Urinary bladder (tissue), 4 donors: ENCODE data around the gene TSKU. TPM values are rescaled to one million over a fixed set of nuclear protein-coding genes. Genes with fewer than 3 reads are reported as not detected.

ENCODE experiments used
- DNase-seq: peaks from one replicate; pipeline ENCODE4 v3.0.0-alpha.2; 2015; ENCODE audit errors: extremely low spot score
- H3K27ac ChIP-seq: one replicate; pipeline ENCODE4 v1.5.1; 2013; ENCODE audit warnings: low read depth, mild to moderate bottlenecking, moderate library complexity
- H3K36me3 ChIP-seq: one replicate; pipeline ENCODE4 v1.6.1; 2013; ENCODE audit warnings: mild to moderate bottlenecking, moderate library complexity; ENCODE audit not compliant: insufficient read depth
- H3K4me1 ChIP-seq: one replicate; pipeline ENCODE4 v1.6.1; 2013; ENCODE audit warnings: mild to moderate bottlenecking, moderate library complexity; ENCODE audit not compliant: insufficient read depth
- H3K4me3 ChIP-seq: one replicate; pipeline ENCODE4 v1.5.1; 2013; ENCODE audit warnings: low read depth, low read length
- WGBS: extraction: QIAGEN DNeasy Blood & Tissue Kit; methylation state at CpG from one replicate; pipeline ENCODE4 v1.1.7; 2013; 5-methylcytosine and 5-hydroxymethylcytosine counted together
- polyA plus RNA-seq: library from polyadenylated mRNA; stranded (reverse); fragments of 200-250 nt; gene quantifications from one replicate; pipeline ENCODE4 v1.2.3, GENCODE V29; 2013
- total RNA-seq: library from RNA; depleted of rRNA; stranded (reverse); fragments of >200 nt; gene quantifications from one replicate; pipeline ENCODE4 v1.2.3, GENCODE V29; 2014
- donor health status: healthy with polysubstance abuse.
- donor health status: healthy.

Gene TSKU
- total and polyA plus RNA-seq, 2 donors, result 10.0 to 55.9 TPM

DNA sequence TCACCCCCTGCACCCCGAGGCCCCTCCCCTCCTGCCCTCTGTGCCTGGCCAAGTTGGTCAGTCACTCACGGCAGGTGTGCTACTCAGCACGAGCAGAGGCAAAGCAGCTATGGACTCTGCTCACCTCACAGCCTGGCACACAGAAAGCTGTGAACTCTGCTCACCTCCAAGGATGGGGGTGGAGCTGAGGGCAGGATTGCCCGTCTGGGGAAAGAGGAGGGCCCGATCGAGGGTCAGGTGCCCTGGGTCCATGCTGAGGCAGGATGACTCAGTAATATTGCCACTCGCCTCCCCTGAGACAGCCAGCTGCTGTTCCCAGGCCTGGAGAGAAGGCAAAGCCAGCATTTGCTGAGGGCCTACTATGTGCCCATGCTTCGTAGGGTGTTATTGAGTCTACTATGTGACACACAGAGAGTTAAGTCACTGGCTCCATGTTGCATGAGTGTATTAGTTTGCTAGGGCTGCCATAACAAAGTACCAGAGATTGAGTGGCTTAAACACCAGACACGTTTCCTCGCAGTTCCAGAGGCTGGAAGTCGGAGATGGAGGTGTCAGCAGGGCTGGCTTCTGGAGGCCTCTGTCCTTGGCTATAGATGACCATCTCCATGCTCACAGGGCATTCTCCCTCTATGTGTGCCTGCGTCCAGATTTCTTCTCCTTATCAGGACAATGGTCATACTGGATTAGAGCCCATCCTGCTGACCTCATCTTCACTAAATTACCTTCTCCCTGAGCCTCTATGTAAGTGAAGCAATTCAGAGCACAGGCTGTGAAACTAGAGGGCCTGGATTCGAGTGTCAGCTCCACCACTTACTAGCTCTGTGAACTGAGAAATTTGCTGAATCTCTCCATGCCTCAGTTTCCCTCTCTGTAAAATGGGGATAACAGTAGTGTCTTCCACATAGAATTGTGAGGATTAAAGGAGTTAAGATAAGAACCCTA lies 13.2 kb upstream of the TSKU start:
- Histone ChIP-seq H3K36me3 (no peaks in the 10 kb centered on the region), H3K4me1 (peaks cover 6% of the 10 kb centered on the region), H3K4me3 (no peak overlapping the region), H3K27ac (peak overlapping the region; percentile 71)
- 88% methylated on average over 13 of the region's 13 CpGs for WGBS
- DNase-seq, result no peak

DNA sequence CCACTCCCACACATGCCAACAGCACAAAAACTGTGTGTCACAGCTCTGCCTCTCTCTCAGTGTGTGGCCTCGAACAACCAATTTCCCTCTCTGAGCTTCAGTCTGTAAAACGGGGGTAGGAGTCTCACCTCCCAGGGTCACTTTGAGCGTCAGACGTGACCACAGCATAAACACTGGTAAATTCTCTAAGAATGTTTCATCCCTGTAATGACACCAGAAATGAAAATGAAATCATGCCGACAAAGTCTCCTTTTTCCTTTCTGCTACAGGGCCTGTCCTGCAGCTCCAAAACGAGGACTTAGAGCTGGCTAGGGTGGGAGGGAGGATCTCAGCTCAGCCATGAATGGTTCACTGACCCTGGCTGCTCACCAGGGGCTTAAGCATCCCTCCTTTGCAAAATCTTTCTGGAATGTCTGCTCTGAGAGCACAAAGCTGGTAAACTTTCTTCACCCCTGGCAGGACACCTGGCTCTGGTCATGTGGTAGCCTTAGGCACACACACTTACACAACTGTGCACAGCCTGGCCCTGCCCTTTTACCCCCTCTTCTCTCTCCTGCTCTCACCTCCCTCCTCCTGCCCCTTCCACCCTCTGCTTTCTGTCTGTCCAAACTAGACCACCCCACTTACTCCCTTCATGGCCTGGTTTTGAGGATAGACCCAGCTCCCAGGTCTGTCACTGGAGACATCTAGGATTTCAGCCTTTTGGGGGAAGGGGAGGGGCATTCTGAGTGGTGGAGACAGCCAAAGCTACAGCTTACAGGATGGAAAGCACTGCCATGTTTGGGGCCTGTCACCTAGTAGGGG lies 12.3 kb upstream of the TSKU start:
- Histone ChIP-seq H3K4me1 (peaks cover 6% of the 10 kb centered on the region), H3K36me3 (no peaks in the 10 kb centered on the region), H3K4me3 (no peak overlapping the region), H3K27ac (peak overlapping the region; percentile 89)
- 30% methylated on average over 6 of the region's 6 CpGs for WGBS
- DNase-seq, result no peak

DNA sequence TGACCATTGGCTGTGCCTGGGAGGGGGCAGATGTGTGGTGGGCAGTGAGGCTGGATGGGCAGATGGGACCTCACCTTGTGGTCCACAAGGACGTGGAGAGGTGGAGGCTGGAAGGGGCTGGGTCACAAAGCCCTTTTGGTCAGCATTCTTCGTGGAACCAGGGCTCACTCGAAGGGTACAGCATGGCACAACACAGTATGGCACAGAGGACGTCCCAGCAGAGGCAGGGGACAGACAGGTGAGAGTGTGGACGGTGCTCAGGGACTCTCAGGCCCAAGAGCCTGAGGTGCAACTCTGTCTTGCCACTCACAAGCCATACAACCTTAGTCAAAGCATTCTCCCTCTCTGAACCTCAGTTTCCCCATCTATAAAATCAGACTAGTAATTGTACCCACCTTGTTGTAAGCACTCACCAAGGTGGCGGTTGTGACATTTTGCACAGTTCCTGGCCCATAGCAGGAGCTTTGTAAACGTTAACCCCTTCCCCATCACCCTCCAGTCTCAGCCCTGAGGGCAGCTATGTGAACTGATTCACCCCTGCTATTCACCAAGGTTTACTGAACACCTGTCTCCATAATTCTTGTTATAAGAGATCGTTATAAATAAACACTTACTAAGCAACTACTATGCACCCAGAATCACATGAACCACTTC lies 11.6 kb upstream of the TSKU start:
- Histone ChIP-seq H3K4me1 (peaks cover 6% of the 10 kb centered on the region), H3K27ac (peak overlapping the region; percentile 89), H3K4me3 (no peak overlapping the region), H3K36me3 (no peaks in the 10 kb centered on the region)
- no peak for DNase-seq
- 78% methylated on average over 8 of the region's 8 CpGs for WGBS

DNA sequence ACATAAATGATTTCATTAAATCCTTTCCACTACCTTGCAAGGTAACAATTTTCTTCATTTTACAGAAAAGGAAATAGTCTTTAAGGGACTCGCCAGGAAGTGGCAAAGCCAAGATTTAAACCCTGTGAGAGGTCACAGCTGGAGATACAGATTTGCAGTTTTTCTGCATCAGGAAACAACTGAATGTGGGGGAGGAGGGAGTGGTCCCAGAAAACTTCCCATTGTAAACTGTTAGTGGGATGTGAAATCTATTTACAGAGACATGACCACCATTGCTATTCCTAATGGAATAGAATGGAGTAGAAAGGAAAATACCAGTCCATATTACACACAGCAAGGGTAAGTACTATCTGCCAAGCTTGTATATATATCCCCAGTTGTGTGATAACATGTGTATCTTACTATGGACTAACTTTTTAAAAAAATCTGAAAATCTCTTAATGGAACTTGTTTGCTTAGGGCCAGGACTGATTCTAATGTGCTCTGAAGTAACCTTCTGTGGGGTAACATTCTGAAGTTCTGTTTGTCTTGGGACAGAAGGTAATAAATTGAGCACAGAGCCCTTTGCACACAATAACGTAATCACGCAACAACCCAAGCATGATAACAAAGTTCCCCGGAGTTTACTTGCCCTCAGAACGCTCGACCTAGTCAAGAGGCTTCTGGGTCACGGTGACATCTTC lies 10.9 kb upstream of the TSKU start:
- H3K36me3 ChIP-seq, result no peaks in the 10 kb centered on the region
- peaks cover 6% of the 10 kb centered on the region for H3K4me1 ChIP-seq
- no peak for DNase-seq
- no peak overlapping the region for H3K4me3 ChIP-seq
- WGBS, result 55% methylated on average over 7 of the region's 7 CpGs
- H3K27ac ChIP-seq, result peak overlapping the region; percentile 89

DNA sequence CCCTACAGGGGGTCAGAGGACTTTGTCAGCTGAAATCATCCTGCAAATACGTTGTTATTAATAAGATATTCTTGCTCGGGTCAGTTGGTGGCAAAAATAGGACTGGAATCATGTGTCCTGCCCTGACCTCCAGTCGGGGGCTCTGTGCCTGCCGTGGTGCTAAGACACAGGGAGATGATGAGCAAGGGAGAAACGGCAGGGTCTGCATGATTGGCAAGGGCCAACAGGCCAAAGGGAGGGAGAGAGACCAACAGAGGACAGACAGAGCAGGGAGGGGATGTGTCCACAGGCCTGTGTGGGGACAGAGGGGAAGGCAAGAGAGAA lies 10.4 kb upstream of the TSKU start:
- H3K36me3 ChIP-seq, result no peaks in the 10 kb centered on the region
- H3K4me3 ChIP-seq, result no peak overlapping the region
- 61% methylated on average over 5 of the region's 5 CpGs for WGBS
- peaks cover 6% of the 10 kb centered on the region for H3K4me1 ChIP-seq
- no peak for DNase-seq
- H3K27ac ChIP-seq, result peak overlapping the region; percentile 77

DNA sequence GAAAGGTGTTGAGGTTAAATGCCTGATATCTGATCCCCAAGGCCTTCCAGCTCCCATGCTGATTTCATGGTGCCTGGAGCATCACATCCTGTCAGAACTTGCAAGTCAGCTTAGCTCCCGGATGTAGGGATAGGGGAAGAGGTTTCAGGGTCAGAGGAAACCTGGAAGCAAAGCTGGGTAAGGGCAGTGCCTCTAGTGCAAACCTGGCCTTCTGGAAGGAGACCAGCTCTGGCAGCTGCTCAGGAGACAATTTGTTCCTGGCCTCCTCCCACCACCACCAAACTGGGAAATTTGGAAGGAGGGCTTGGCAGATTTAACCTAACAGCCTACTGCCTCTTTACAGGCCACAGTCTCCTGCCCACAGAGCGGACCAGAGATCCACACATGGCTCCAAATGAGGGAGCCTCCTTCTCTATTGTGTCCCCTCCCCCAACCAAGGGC lies 9.2 kb upstream of the TSKU start:
- Histone ChIP-seq H3K4me1 (peaks cover 6% of the 10 kb centered on the region), H3K27ac (peak overlapping the region; percentile 77), H3K36me3 (no peaks in the 10 kb centered on the region), H3K4me3 (no peak overlapping the region)
- 67% methylated on average over 2 of the region's 2 CpGs for WGBS
- DNase-seq, result no peak

DNA sequence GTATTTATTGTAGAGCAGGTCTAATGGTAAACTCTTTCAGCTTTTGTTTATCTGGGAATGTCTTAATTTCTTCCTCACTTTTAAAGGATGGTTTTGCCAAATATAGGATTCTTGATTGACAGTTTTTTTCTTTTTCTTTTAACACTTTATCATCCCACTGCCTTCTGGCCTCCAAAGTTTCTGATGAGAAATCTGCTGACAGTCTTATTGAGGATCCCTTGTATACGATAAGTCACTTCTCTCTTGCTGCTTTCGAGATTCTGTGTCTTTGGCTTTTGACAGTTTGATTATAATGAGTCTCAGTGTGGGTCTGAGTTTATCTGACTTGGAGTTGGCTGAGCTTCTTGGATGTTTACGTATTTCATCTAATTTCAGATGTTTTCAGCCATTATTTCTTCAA lies 6.7 kb upstream of the TSKU start:
- peaks cover 3% of the 10 kb centered on the region for H3K4me1 ChIP-seq
- no peak for DNase-seq
- no peak overlapping the region for H3K4me3 ChIP-seq
- 83% methylated on average over 3 of the region's 3 CpGs for WGBS
- no peaks in the 10 kb centered on the region for H3K36me3 ChIP-seq
- H3K27ac ChIP-seq, result no peak overlapping the region

DNA sequence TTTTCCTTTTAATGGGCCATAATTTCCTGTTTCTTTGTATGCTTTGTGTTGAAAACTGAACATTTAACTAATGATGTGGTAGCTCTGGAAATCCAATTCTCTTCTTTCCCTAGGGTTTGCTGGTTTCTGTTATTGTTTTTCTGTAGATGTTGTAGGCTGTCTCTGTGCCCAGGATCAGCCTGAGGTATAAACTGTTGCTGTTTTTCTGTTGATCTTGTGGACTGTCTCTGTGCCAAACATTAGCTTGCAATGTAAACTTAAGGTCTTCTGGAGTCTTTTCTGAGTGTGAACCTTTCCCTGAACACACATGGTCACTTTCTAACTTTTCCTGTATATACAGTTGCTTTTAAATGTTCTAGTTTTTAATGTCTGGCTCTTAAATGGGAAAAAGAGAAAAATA lies 5.9 kb upstream of the TSKU start:
- no peaks in the 10 kb centered on the region for H3K4me1 ChIP-seq

DNA sequence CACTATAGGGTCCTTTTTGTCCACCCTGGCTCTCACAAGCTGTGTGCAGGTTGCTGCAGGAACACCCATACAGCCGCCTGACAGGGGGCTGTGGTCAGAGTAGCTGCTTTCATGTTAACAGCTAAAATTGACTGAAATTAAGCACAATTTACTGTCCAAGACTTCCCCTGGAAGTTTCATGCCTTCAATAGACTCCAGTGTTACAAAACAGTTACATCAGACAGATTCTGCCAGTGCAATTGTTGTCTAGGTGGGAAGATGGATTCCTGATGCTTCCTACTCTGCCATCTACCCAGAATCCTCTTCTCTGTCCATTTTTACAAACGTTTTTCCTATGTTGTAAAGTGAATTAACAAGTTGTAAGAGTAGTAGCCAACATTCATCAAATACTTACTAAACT lies 5.3 kb upstream of the TSKU start:
- H3K27ac ChIP-seq, result no peak overlapping the region
- no peaks in the 10 kb centered on the region for H3K36me3 ChIP-seq
- H3K4me1 ChIP-seq, result no peaks in the 10 kb centered on the region
- H3K4me3 ChIP-seq, result no peak overlapping the region
- DNase-seq, result no peak
- WGBS, result 57% methylated on average over 2 of the region's 2 CpGs

More for the DNA sequence above, 5.9 kb upstream of the TSKU start:
- Histone ChIP-seq H3K4me3 (no peak overlapping the region), H3K36me3 (no peaks in the 10 kb centered on the region), H3K27ac (no peak overlapping the region)
- no peak for DNase-seq

DNA sequence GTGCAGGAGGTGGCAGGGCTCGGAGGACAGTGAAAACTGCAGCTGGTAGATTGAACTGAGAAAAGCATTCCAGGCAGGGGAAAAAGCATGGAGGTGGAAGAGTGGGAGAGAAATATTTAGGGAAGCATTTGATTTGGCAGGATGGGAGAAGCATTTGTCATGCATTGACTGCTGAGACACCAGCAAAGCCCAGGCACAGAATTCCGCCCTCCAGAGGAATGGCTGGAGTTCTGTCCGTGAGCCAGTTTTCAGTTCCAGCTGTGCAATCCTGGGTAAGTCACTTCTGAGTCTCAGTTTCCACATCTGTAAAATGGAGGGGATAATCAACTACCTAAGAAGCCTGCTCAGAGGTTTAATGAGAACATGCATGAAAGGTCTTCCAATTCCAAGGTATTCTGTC lies 4.3 kb upstream of the TSKU start:
- no peak for DNase-seq
- H3K36me3 ChIP-seq, result no peaks in the 10 kb centered on the region
- no peak overlapping the region for H3K4me3 ChIP-seq
- no peaks in the 10 kb centered on the region for H3K4me1 ChIP-seq
- H3K27ac ChIP-seq, result no peak overlapping the region
- 84% methylated on average over 3 of the region's 3 CpGs for WGBS

DNA sequence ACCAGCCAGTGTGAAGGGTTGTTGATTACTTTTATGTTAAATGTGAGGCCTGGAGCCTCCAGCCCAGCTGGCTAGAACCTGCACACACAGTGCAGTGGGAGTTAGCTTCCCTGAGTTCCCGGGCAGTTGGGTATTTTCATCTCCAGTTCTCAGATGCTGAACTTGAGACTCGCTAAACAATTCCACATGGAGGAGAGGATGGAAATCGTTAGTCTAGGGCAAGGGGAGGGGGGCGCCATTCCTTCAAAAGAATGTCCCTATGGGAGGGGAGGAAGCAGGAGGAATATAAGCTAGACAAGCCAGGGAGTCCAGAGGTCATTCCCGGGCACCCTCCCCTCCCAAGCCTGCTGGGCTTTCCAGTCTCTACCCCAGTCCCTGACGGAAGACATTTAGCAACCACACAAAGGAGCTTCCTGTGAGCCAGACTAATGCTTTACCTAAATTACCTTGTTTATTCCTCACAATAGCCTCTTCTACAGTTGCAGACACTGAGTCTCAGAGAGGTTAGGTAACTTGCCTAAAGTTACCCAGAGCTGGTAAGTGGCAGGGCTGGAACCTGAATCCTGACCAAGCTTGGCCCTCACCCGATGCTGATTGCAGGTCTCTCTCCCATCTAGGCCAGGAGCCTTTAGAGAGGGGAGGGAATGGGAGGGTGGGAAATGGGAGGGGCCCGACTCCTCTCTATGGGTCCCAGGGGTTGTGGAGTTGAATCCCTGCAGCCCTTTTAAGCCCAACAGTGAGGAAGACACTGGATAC lies 1.9 kb upstream of the TSKU start:
- Histone ChIP-seq H3K36me3 (no peaks in the 10 kb centered on the region), H3K4me3 (no peak overlapping the region), H3K4me1 (no peaks in the 10 kb centered on the region), H3K27ac (no peak overlapping the region)
- no peak for DNase-seq
- WGBS, result 57% methylated on average over 8 of the region's 8 CpGs

DNA sequence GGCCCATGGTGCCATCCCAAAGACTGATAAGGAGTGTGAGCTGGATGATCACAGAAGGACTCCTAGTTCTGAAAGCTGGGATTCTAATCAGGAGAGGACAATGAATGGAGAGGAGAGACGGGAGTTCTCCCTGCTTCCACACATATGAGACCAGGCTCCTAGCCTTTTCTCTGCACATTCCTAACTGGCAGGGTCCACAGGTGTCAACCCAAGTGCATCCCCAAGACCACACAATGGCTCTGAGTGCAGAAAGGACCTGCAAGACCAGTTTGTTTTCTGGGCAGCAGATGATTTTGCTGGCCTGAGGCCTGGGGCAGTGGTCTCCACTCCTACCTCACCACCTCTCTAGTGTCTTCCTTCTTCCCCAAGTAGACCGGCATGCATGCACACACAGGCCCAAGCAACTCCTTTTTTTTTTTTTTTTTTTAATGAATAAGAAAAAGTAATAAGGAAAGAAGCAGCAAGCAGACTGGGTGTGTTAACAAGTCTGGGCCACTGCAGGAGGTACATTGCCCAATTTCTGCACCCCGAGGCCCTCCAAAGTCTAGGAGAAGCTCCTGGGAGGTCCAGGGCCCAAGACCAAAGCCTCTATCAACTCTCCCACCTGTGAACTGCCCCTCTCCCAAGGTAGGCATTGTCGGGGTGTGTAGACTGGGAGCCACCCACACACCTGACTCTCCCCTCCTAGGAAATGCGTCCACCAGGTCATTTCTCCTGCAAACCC lies 1.2 kb upstream of the TSKU start:
- Histone ChIP-seq H3K4me3 (peak overlapping the region; percentile 82), H3K36me3 (no peaks in the 10 kb centered on the region), H3K27ac (peak overlapping the region; percentile 80), H3K4me1 (no peaks in the 10 kb centered on the region)
- no peak for DNase-seq
- 68% methylated on average over 5 of the region's 5 CpGs for WGBS
